ENCODE measurements around the gene IFTAP.

GRCh38 chr11:36695111-36695510 lies 100.8 kb downstream of the IFTAP start:
- TF ChIP-seq CTCF (IDR thresholded peaks at IDR 0.05) (no peak), EP300 (IDR thresholded peaks at IDR 0.05) (no peak), POLR2A (IDR thresholded peaks at IDR 0.05) (no peak)
